A673 (cell line): Measurements from ENCODE around the gene CHRNA5. TPM values are rescaled to one million over a fixed set of nuclear protein-coding genes. Genes with fewer than 3 reads are reported as not detected.
"Not testable (repeated sequence)": the region's sequence is repeated elsewhere in the genome, so short reads cannot be mapped to it uniquely, and the experiment has no call there.

Experiments used
- BruUV-seq: library from RNA; stranded (reverse); fragments of 400-500 nt; replicated peaks from 2 replicates; lab custom pipeline; 2021; lab: Mats Ljungman, UMichigan
- CTCF ChIA-PET: fragments of 300-600 bp; sonication (Branson Sonifier 250); formaldehyde crosslinking; loops from one replicate; lab custom pipeline; 2022; ENCODE audit warnings: antibody characterized with exemption; lab: Charles Lee
- POLR2A ChIA-PET: fragments of 300-600 bp; sonication (Branson Sonifier 250); formaldehyde crosslinking; loops from one replicate; lab custom pipeline; 2022; ENCODE audit warnings: antibody characterized with exemption; ENCODE audit not compliant: low non-redundant PET; lab: Charles Lee
- DNase-seq: peaks from one replicate; pipeline ENCODE4 v3.0.0-alpha.2; 2015; ENCODE audit warnings: low spot score
- H3K27ac ChIP-seq: fragments of 200-600 bp; sonication (generic); 2 replicates; pipeline ENCODE4 v1.5.1; 2016; ENCODE audit warnings: mixed run types, low read depth, mild to moderate bottlenecking, mixed read lengths, antibody characterized with exemption, low read length; ENCODE audit not compliant: poor library complexity, severe bottlenecking
- H3K27me3 ChIP-seq: fragments of 200-600 bp; sonication (generic); replicated peaks from 2 replicates; pipeline ENCODE4 v1.6.1; 2017; ENCODE audit warnings: mixed run types, low read depth, mild to moderate bottlenecking, mixed read lengths, antibody characterized with exemption, low read length; ENCODE audit not compliant: insufficient read depth, poor library complexity
- H3K36me3 ChIP-seq: fragments of 200-600 bp; sonication (generic); 2 replicates; pipeline ENCODE4 v1.6.1; 2016; ENCODE audit warnings: mixed run types, mild to moderate bottlenecking, mixed read lengths, antibody characterized with exemption, low read length; ENCODE audit not compliant: insufficient read depth, poor library complexity, severe bottlenecking
- H3K4me1 ChIP-seq: fragments of 200-600 bp; sonication (generic); 2 replicates; pipeline ENCODE4 v1.6.1; 2017; ENCODE audit warnings: mixed run types, mild to moderate bottlenecking, mixed read lengths, antibody characterized with exemption, low read length; ENCODE audit not compliant: insufficient read depth, poor library complexity, severe bottlenecking
- H3K4me3 ChIP-seq: fragments of 200-600 bp; sonication (generic); 2 replicates; pipeline ENCODE4 v1.5.1; 2016; ENCODE audit warnings: low read depth, mixed run types, mild to moderate bottlenecking, mixed read lengths, low read length; ENCODE audit not compliant: poor library complexity, severe bottlenecking
- H3K9me3 ChIP-seq: fragments of 200-600 bp; sonication (generic); 2 replicates; pipeline ENCODE4 v1.6.1; 2016; ENCODE audit warnings: mixed run types, low read depth, mild to moderate bottlenecking, mixed read lengths, antibody characterized with exemption, low read length; ENCODE audit not compliant: poor library complexity, severe bottlenecking
- EZH2 ChIP-seq: fragments of 200-600 bp; sonication (generic); IDR thresholded peaks from 2 replicates; pipeline ENCODE4 v1.6.1; 2017; ENCODE audit warnings: borderline replicate concordance, low read depth, mild to moderate bottlenecking, mixed read lengths, antibody characterized with exemption, low read length; ENCODE audit not compliant: poor library complexity, severe bottlenecking
- intact Hi-C: fragments of 100-400 bp; cut with micrococcal nuclease; formaldehyde crosslinking; loops from one replicate; pipeline ENCODE4 v1.10.0; 2022; ENCODE audit not compliant: unreplicated experiment
- total RNA-seq: library from RNA; stranded (reverse); gene quantifications from 2 replicates; pipeline ENCODE4 v1.2.3, GENCODE V29; 2021
- TF ChIP-seq, protein P1 (sequence below): fragments of 300-800, 200-600 bp; sonication (generic); conservative IDR thresholded peaks from 2 replicates; pipeline ENCODE4 v1.5.1; 2017; ENCODE audit warnings: low read depth, mild to moderate bottlenecking, antibody characterized with exemption, low read length, moderate library complexity, mixed read lengths

The CHRNA5 gene
- total RNA-seq, 1 experiment from 2014 or later = 19.1 TPM

DNA sequence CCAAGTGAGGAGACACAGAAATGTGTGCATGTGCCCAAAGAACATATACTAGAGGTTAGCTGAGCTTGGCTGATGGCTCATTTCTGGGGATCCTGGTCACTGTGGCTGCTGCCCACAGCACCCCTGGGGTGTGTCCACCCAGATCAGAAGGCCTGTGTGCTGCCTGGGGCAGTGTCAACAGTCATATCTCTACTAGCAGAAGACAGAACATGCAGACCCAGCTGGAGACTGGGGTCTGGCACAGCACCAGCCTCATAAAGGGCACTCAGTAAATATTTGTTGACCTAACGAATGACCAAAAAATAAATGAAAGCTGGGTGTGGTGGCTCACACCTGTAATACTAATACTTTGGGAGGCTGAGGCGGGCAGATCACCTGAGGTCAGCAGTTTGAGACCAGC, 39.1 kb downstream of the CHRNA5 start:
- intact Hi-C loops = no loop called here
- H3K27me3 ChIP-seq = peaks cover 6% of the 10 kb centered on the region
- no peaks in the 10 kb centered on the region for H3K9me3 ChIP-seq
- ChIA-PET POLR2A (no interaction called here), CTCF (no interaction called here)
- no peak overlapping the region for H3K27ac ChIP-seq
- no TSS peak for BruUV-seq
- no peak overlapping the region for H3K4me3 ChIP-seq
- DNase-seq = no peak
- no peaks in the 10 kb centered on the region for H3K36me3 ChIP-seq
- no peaks in the 10 kb centered on the region for H3K4me1 ChIP-seq
- no peak for TF ChIP-seq EZH2
- TF ChIP-seq, protein P1, sequence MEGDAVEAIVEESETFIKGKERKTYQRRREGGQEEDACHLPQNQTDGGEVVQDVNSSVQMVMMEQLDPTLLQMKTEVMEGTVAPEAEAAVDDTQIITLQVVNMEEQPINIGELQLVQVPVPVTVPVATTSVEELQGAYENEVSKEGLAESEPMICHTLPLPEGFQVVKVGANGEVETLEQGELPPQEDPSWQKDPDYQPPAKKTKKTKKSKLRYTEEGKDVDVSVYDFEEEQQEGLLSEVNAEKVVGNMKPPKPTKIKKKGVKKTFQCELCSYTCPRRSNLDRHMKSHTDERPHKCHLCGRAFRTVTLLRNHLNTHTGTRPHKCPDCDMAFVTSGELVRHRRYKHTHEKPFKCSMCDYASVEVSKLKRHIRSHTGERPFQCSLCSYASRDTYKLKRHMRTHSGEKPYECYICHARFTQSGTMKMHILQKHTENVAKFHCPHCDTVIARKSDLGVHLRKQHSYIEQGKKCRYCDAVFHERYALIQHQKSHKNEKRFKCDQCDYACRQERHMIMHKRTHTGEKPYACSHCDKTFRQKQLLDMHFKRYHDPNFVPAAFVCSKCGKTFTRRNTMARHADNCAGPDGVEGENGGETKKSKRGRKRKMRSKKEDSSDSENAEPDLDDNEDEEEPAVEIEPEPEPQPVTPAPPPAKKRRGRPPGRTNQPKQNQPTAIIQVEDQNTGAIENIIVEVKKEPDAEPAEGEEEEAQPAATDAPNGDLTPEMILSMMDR = no peak

DNA sequence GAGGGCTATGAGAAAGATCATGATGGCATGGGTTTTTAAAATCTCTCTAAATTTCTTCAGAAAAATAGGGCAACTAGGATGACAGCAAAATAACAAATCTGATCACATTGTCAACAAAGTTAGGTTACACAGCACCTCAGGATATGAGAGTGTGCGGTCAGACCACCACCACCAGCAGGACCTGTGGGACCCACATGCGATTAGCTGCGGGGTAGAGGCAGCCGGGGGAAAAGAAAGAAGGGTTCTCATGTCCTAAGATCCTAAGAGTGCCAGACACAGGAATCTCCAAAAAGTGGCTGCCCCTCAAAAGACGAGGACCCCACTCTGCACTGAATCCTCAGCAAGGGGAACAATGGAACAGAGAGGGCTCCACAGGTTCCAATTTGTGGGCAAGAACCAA, 39.9 kb downstream of the CHRNA5 start:
- no peak for TF ChIP-seq EZH2
- TF ChIP-seq, protein P1 = no peak
- no peak overlapping the region for H3K27ac ChIP-seq
- DNase-seq = no peak
- ChIA-PET POLR2A (no interaction called here), CTCF (interaction anchor here (0.5 kb wide), 1 partner anchor 22 kb away, joined by 8 read pairs; no protein-coding TSS in a partner anchor)
- no peaks in the 10 kb centered on the region for H3K4me1 ChIP-seq
- H3K36me3 ChIP-seq = no peaks in the 10 kb centered on the region
- BruUV-seq = no TSS peak
- H3K4me3 ChIP-seq = no peak overlapping the region
- H3K27me3 ChIP-seq = peaks cover 6% of the 10 kb centered on the region
- no peaks in the 10 kb centered on the region for H3K9me3 ChIP-seq
- intact Hi-C loops = no loop called here

DNA sequence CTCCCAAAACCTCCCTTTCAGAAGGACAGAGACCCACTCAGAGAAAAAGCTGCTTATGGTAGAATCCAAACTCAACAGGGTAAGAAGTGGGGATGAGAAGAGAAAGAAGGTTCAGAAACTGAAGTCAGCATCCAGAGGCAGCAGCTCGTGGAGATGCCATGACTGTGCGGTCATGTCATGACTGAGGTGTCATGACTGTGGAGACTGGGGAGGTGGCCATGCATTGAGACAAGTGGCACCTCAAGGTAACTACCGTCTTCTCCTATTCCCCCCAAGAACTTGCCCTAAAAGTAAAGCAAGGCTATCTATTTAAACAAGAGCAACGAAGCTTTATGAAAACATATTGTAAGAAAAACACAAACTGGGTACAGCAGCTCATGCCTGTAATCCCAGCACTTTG, 40.4 kb downstream of the CHRNA5 start:
- intact Hi-C loops = no loop called here
- ChIA-PET CTCF (interaction anchor here (0.5 to 0.7 kb wide), 3 partner anchors 22 to 1164 kb away, joined by 3 to 8 read pairs (median 7); no protein-coding TSS in a partner anchor), POLR2A (no interaction called here)
- no peak overlapping the region for H3K27ac ChIP-seq
- H3K9me3 ChIP-seq = no peaks in the 10 kb centered on the region
- H3K27me3 ChIP-seq = peaks cover 6% of the 10 kb centered on the region
- H3K36me3 ChIP-seq = no peaks in the 10 kb centered on the region
- H3K4me3 ChIP-seq = no peak overlapping the region
- TF ChIP-seq, protein P1 = no peak
- no peak for TF ChIP-seq EZH2
- no TSS peak for BruUV-seq
- no peak for DNase-seq
- H3K4me1 ChIP-seq = no peaks in the 10 kb centered on the region

DNA sequence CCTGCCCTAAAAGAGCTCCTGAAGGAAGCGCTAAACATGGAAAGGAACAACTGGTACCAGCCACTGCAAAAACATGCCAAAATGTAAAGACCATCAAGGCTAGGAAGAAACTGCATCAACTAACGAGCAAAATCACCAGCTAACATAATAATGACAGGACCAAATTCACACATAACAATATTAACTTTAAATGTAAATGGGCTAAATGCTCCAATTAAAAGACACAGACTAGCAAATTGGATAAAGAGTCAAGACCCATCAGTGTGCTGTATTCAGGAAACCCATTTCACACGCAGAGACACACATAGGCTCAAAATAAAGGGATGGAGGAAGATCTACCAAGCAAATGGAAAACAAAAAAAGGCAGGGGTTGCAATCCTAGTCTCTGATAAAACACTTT, 44.2 kb downstream of the CHRNA5 start:
- POLR2A ChIA-PET, intact Hi-C loops, H3K4me3 ChIP-seq, H3K27ac ChIP-seq, DNase-seq, BruUV-seq, CTCF ChIA-PET, H3K36me3 ChIP-seq, H3K9me3 ChIP-seq, H3K4me1 ChIP-seq: not testable (repeated sequence)
- peaks cover 10% of the 10 kb centered on the region for H3K27me3 ChIP-seq
